HUES64 (cell line): ENCODE measurements around the gene TRIM71.

ENCODE experiments used
- H3K27ac ChIP-seq: 2 replicates; pipeline ENCODE4 v1.7.0; 2013; ENCODE audit warnings: low read depth, low read length, inconsistent platforms
- H3K27me3 ChIP-seq: 2 replicates; pipeline ENCODE4 v1.6.1; 2013; ENCODE audit warnings: mild to moderate bottlenecking, low read length; ENCODE audit not compliant: insufficient read depth
- H3K36me3 ChIP-seq: 2 replicates; pipeline ENCODE4 v1.6.1; 2013; ENCODE audit warnings: mild to moderate bottlenecking, low read length; ENCODE audit not compliant: insufficient read depth
- H3K4me1 ChIP-seq: 2 replicates; pipeline ENCODE4 v1.6.1; 2013; ENCODE audit warnings: mild to moderate bottlenecking, low read length, moderate library complexity; ENCODE audit not compliant: insufficient read depth
- H3K4me3 ChIP-seq: 2 replicates; pipeline ENCODE4 v1.5.1; 2013; ENCODE audit warnings: mild to moderate bottlenecking, low read length, moderate library complexity
- H3K9ac ChIP-seq: 2 replicates; pipeline ENCODE4 v1.6.1; 2013; ENCODE audit warnings: mild to moderate bottlenecking, low read depth, low read length
- H3K9me3 ChIP-seq: 2 replicates; pipeline ENCODE4 v1.6.1; 2013; ENCODE audit warnings: low read depth, low read length; ENCODE audit not compliant: insufficient read depth
- WGBS: fragments of 150-250, 120-280 bp; methylation state at CpG from one replicate; pipeline ENCODE4 v1.1.7; 2013; ENCODE audit warnings: missing lambda C conversion rate; 5-methylcytosine and 5-hydroxymethylcytosine counted together

Gene TRIM71

GRCh38 chr3:32866533-32866932 lies 48.7 kb downstream of the TRIM71 start:
- Histone ChIP-seq H3K27ac (peak overlapping the region; percentile 38), H3K27me3 (no peaks in the 10 kb centered on the region), H3K36me3 (peaks cover 9% of the 10 kb centered on the region), H3K9ac (no peak overlapping the region), H3K9me3 (no peaks in the 10 kb centered on the region), H3K4me1 (peaks cover 87% of the 10 kb centered on the region), H3K4me3 (no peak overlapping the region)
- 87% methylated on average over 5 of the region's 5 CpGs for WGBS

GRCh38 chr3:32867954-32868353 lies 50.2 kb downstream of the TRIM71 start:
- H3K9me3 ChIP-seq: no peaks in the 10 kb centered on the region
- H3K36me3 ChIP-seq: peaks cover 3% of the 10 kb centered on the region; the same call in 1 of the 2 replicates
- peak overlapping the region; percentile 4; the same call in 1 of the 2 replicates for H3K4me3 ChIP-seq
- no peaks in the 10 kb centered on the region for H3K27me3 ChIP-seq
- H3K9ac ChIP-seq: peak overlapping the region; percentile 86
- WGBS: 50% methylated on average over 3 of the region's 5 CpGs
- peak overlapping the region; percentile 98; the same call in 1 of the 2 replicates for H3K27ac ChIP-seq
- H3K4me1 ChIP-seq: peaks cover 86% of the 10 kb centered on the region

- peaks cover 85% of the 10 kb centered on the region for H3K4me1 ChIP-seq
These were observed 51.1 kb downstream of the TRIM71 start for GRCh38 chr3:32868719-32869512.

GRCh38 chr3:32869513-32870047 lies 51.8 kb downstream of the TRIM71 start:
- WGBS: under 1% methylated on average over 14 of the region's 15 CpGs

More at GRCh38 chr3:32868719-32869512, 51.1 kb downstream of the TRIM71 start:
- Histone ChIP-seq H3K9me3 (no peaks in the 10 kb centered on the region), H3K27me3 (no peaks in the 10 kb centered on the region), H3K9ac (peak overlapping the region; percentile 86), H3K27ac (peak overlapping the region; percentile 98), H3K36me3 (peaks cover 13% of the 10 kb centered on the region), H3K4me3 (peak overlapping the region; percentile 48)
- WGBS: 26% methylated on average over 7 of the region's 7 CpGs

GRCh38 chr3:32870373-32871095 lies 52.7 kb downstream of the TRIM71 start:
- peaks cover 82% of the 10 kb centered on the region for H3K4me1 ChIP-seq
- WGBS: 33% methylated on average over 10 of the region's 10 CpGs
- H3K27ac ChIP-seq: peak overlapping the region; percentile 94
- peak overlapping the region; percentile 76 for H3K9ac ChIP-seq
- peak overlapping the region; percentile 49 for H3K4me3 ChIP-seq
- no peaks in the 10 kb centered on the region for H3K9me3 ChIP-seq
- H3K36me3 ChIP-seq: peaks cover 28% of the 10 kb centered on the region
- no peaks in the 10 kb centered on the region for H3K27me3 ChIP-seq

More at GRCh38 chr3:32869513-32870047, 51.8 kb downstream of the TRIM71 start:
- Histone ChIP-seq H3K4me1 (peaks cover 79% of the 10 kb centered on the region), H3K4me3 (peak overlapping the region; percentile 49), H3K9me3 (no peaks in the 10 kb centered on the region), H3K9ac (peak overlapping the region; percentile 86), H3K27me3 (no peaks in the 10 kb centered on the region), H3K27ac (peak overlapping the region; percentile 98), H3K36me3 (peaks cover 19% of the 10 kb centered on the region)

GRCh38 chr3:32871273-32871672 lies 53.5 kb downstream of the TRIM71 start:
- WGBS: 33% methylated on average over 7 of the region's 7 CpGs

GRCh38 chr3:32872487-32873382 lies 54.9 kb downstream of the TRIM71 start:
- H3K27me3 ChIP-seq: no peaks in the 10 kb centered on the region
- no peaks in the 10 kb centered on the region for H3K9me3 ChIP-seq
- peak overlapping the region; percentile 36; the same call in 1 of the 2 replicates for H3K27ac ChIP-seq
- H3K4me3 ChIP-seq: no peak overlapping the region
- peaks cover 74% of the 10 kb centered on the region for H3K4me1 ChIP-seq
- peaks cover 50% of the 10 kb centered on the region for H3K36me3 ChIP-seq
- WGBS: 57% methylated on average over 6 of the region's 6 CpGs
- no peak overlapping the region for H3K9ac ChIP-seq

More at GRCh38 chr3:32871273-32871672, 53.5 kb downstream of the TRIM71 start:
- peak overlapping the region; percentile 49 for H3K4me3 ChIP-seq
- H3K4me1 ChIP-seq: peaks cover 86% of the 10 kb centered on the region
- H3K9me3 ChIP-seq: no peaks in the 10 kb centered on the region
- H3K27me3 ChIP-seq: no peaks in the 10 kb centered on the region
- H3K9ac ChIP-seq: peak overlapping the region; percentile 76
- H3K36me3 ChIP-seq: peaks cover 36% of the 10 kb centered on the region
- peak overlapping the region; percentile 94 for H3K27ac ChIP-seq

- Histone ChIP-seq H3K9me3 (no peaks in the 10 kb centered on the region), H3K4me1 (peaks cover 68% of the 10 kb centered on the region), H3K4me3 (no peak overlapping the region), H3K27ac (no peak overlapping the region; the same call in 1 of the 2 replicates), H3K27me3 (no peaks in the 10 kb centered on the region), H3K36me3 (peaks cover 58% of the 10 kb centered on the region), H3K9ac (no peak overlapping the region)
- 80% methylated on average over 12 of the region's 12 CpGs for WGBS
These were observed 55.8 kb downstream of the TRIM71 start for GRCh38 chr3:32873531-32874130.

GRCh38 chr3:32876920-32877319 lies 59.1 kb downstream of the TRIM71 start:
- WGBS: 95% methylated on average over 5 of the region's 5 CpGs
- H3K9me3 ChIP-seq: no peaks in the 10 kb centered on the region
- peaks cover 90% of the 10 kb centered on the region for H3K36me3 ChIP-seq

GRCh38 chr3:32877598-32877997 lies 59.8 kb downstream of the TRIM71 start:
- peaks cover 91% of the 10 kb centered on the region for H3K36me3 ChIP-seq
- 99% methylated on average over 2 of the region's 2 CpGs for WGBS
- H3K4me3 ChIP-seq: no peak overlapping the region
- no peaks in the 10 kb centered on the region for H3K27me3 ChIP-seq
- no peak overlapping the region for H3K9ac ChIP-seq
- peaks cover 49% of the 10 kb centered on the region for H3K4me1 ChIP-seq
- no peak overlapping the region for H3K27ac ChIP-seq
- no peaks in the 10 kb centered on the region for H3K9me3 ChIP-seq

More at GRCh38 chr3:32876920-32877319, 59.1 kb downstream of the TRIM71 start:
- H3K27me3 ChIP-seq: no peaks in the 10 kb centered on the region
- H3K4me3 ChIP-seq: no peak overlapping the region
- peaks cover 55% of the 10 kb centered on the region for H3K4me1 ChIP-seq
- H3K9ac ChIP-seq: no peak overlapping the region
- no peak overlapping the region for H3K27ac ChIP-seq
